Thyroid gland (tissue), 4 donors: ENCODE data around the gene HAS3.

ENCODE experiments used
- POLR2A ChIP-seq, 2 donors: fragments of 450-650 bp; IDR thresholded peaks; one replicate each; pipeline ENCODE4 v1.6.1; 2017; ENCODE audit warnings: antibody characterized with exemption in 2 of 2, mild to moderate bottlenecking in 2 of 2, moderate library complexity in 1 of 2
- TF ChIP-seq, protein P1 (sequence below), 6 experiments: fragments of 200-600 bp in 3 of 6; fragments of 450-650 bp in 3 of 6; sonication (generic) in 3 of 6; IDR thresholded peaks; one replicate each; pipeline ENCODE4 v1.5.1; 2016 to 2019; ENCODE audit warnings: antibody characterized with exemption in 6 of 6, mild to moderate bottlenecking in 2 of 6, inconsistent platforms in 1 of 6, moderate library complexity in 1 of 6

DNA sequence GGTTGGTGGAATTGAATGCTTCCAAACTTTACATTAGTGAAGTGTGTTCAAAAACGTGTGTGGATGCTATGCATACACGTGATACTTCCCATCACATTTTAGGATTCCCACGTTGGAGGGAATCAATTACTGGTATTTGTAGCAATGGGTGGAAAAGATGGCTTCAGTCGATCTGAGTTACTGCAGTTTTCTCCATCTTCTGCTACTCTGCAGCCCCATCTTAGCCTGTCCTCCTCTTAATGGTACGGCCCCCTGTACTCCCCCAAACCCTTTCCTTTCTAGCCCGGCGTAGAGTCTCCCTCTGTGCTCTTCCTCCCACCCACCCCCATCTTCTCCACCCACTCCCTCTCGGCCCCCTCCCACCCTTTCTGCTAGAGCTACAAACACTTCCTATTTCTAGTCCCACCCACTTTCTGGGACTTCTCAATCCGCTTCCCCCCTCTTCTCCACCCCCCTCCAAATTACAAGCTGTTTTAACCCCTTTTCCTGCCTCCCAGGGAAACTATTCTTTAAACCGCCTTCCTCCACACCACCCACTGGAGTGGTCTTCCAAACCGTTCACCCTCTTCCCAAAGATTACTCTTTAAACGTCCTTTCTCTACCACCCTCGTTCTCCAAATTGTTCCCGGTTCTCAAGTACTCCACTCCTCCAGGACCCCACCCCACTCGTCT is 25.9 kb downstream of the HAS3 start:
- TF ChIP-seq, protein P1, sequence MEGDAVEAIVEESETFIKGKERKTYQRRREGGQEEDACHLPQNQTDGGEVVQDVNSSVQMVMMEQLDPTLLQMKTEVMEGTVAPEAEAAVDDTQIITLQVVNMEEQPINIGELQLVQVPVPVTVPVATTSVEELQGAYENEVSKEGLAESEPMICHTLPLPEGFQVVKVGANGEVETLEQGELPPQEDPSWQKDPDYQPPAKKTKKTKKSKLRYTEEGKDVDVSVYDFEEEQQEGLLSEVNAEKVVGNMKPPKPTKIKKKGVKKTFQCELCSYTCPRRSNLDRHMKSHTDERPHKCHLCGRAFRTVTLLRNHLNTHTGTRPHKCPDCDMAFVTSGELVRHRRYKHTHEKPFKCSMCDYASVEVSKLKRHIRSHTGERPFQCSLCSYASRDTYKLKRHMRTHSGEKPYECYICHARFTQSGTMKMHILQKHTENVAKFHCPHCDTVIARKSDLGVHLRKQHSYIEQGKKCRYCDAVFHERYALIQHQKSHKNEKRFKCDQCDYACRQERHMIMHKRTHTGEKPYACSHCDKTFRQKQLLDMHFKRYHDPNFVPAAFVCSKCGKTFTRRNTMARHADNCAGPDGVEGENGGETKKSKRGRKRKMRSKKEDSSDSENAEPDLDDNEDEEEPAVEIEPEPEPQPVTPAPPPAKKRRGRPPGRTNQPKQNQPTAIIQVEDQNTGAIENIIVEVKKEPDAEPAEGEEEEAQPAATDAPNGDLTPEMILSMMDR (IDR thresholded peaks at IDR 0.05) = no peak
- TF ChIP-seq POLR2A (IDR thresholded peaks at IDR 0.05) = no peak
